GM13977 (cell line): Measurements from ENCODE around the gene CCDC57.
"Not testable (repeated sequence)": the region's sequence is repeated elsewhere in the genome, so short reads cannot be mapped to it uniquely, and the experiment has no call there.

Source experiments
- DNase-seq: peaks from one replicate; pipeline ENCODE4 v3.0.0; 2012; ENCODE audit warnings: low spot score
- in situ Hi-C: fragments of 300-500 bp; cut with MboI; formaldehyde crosslinking; loops from one replicate; pipeline ENCODE4 v1.12.0; 2022; ENCODE audit warnings: low sequenced_read_pairs, low pct_unique_long_range_greater_than_20kb, mixed read lengths, inconsistent platforms; ENCODE audit not compliant: unreplicated experiment
- TF ChIP-seq, protein P1 (sequence below): IDR thresholded peaks from 2 replicates; pipeline ENCODE4 v1.5.1; 2012; ENCODE audit warnings: mild to moderate bottlenecking, control low read depth; ENCODE audit not compliant: insufficient read depth; ENCODE audit errors: extremely low read depth, missing control alignments

Gene CCDC57

DNA sequence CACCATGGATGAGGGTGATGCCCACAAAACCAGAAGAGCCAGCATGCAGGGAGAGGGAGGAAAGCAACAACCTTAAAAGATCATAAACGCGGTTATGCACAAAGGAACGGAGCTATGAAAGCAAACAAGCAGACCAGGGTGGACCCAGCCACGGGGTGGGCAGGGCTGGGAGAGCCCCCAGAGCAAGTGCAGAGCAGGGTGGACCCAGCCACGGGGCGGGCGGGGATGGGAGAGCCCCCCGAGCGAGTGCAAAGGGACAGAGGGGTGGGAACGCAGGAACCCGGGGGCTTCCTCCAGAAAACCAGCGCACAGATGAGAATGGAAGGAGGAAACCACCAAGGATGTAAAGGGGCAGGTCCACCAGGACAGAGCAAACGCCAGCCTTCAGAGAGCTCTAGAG is 33.2 kb downstream of the CCDC57 start:
- no peak for DNase-seq
- TF ChIP-seq, protein P1, sequence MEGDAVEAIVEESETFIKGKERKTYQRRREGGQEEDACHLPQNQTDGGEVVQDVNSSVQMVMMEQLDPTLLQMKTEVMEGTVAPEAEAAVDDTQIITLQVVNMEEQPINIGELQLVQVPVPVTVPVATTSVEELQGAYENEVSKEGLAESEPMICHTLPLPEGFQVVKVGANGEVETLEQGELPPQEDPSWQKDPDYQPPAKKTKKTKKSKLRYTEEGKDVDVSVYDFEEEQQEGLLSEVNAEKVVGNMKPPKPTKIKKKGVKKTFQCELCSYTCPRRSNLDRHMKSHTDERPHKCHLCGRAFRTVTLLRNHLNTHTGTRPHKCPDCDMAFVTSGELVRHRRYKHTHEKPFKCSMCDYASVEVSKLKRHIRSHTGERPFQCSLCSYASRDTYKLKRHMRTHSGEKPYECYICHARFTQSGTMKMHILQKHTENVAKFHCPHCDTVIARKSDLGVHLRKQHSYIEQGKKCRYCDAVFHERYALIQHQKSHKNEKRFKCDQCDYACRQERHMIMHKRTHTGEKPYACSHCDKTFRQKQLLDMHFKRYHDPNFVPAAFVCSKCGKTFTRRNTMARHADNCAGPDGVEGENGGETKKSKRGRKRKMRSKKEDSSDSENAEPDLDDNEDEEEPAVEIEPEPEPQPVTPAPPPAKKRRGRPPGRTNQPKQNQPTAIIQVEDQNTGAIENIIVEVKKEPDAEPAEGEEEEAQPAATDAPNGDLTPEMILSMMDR, result no peak
- in situ Hi-C loops, result no loop called here

DNA sequence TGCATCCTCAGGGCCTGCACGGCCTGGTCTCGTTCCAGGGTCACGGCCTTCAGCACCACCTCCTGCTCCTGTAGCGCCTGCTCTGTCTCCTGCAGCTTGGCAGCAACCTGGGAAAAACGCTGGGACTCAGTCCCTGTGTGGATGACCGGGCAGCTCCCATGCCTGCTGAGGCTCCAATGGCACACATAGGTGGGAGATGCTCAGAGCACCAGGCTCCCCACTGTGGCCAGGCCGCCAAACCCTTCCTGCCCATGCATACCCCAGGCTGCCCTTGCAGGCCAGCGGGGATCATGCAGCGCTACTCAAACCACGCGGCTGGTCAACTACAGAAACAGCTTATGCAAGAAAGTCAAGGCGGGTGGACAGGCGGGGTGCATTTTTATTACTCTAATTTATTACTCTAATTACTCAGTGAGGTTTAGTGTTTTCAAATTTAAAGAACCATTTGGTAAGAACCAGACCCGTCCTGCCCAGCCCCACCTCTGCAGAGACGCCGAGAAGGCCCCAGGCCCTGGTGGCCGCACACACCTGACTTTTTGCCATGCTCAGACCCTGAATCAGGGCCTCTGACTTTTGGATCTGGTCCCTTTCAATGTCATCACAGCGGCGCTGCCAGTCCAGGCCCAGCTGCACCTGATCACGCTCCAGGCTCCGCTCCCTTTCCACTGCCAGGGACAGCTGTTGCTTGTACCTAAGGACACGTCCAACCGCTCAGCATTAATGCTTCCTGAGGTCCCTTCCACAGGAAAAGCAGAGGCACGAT is 34.0 kb downstream of the CCDC57 start:
- TF ChIP-seq, protein P1, result no peak
- in situ Hi-C loops, result no loop called here
- no peak for DNase-seq

DNA sequence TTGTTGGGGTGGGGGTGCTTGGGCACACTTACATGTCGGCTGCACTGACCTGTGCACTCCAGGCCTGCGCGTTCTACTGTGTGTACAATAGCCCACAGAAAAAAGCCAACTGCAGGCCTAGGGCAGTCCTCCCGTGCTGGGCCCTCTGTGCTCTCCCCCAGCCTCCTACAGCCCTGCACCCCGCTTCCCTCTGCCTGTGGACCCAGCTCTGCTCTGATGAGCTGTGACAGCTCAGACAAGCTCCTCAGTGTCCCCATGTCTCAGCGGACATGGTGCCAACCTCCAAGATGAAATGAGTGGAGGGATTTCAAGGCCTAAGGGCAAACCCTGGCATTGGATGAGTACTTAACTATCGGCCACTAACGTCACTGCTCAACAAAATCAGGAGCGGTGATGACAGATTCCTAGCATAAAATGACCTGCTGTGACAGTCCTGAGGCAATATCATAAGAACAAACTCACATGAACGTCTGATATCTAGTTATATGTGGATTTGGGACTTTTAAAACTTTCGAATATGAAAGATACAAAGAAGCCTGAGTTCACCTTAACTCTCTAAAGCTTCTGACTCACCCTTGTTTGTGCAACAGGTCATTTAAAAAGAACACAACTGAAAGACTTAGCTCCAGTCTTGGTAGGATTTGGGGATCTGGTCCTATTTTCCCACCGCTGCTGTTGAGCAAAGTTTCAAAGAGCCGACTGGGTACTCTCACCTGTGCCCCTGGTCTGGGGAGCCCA is 34.7 kb downstream of the CCDC57 start:
- TF ChIP-seq, protein P1, result no peak
- in situ Hi-C loops, result no loop called here
- no peak for DNase-seq

DNA sequence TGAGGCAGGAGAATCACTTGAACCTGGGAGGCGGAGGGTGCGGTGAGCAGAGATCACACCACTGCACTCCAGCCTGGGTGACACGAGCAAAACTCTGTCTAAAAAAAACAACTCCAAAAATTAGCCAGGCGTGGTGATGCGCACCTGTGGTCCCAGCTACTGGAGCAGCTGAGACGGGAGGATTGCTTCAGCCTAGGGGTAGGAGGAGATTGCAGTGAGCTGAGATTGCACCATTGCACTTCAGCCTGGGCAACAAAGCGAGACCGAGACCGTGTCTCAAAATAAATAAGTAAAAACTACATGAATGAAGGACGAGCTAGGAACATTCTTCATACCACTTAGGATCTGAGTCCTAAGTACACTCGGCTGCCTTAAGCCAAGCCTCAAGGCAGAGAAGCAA is 35.4 kb downstream of the CCDC57 start:
- DNase-seq, result no peak
- in situ Hi-C loops, result no loop called here
- TF ChIP-seq, protein P1, result no peak

DNA sequence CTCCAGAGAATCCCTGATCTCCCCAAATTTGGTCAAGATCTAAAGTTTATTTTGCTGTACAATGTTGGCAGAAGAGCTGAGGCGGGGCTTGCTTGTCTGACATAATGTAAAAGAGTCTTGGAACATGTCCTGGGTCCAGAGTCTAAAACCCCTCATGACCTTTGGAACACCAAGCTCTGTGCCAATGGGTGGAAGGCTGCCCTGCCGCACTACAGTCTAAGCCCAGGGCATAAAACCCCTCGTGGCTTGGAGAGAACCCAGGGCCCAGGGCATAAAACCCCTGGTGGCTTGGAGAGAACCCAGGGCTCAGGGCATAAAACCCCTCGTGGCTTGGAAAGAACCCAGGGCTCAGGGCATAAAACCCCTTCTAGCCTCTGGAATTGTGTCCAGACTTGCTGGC is 36.7 kb downstream of the CCDC57 start:
- in situ Hi-C loops, result no loop called here
- TF ChIP-seq, protein P1, result no peak
- DNase-seq, result no peak

DNA sequence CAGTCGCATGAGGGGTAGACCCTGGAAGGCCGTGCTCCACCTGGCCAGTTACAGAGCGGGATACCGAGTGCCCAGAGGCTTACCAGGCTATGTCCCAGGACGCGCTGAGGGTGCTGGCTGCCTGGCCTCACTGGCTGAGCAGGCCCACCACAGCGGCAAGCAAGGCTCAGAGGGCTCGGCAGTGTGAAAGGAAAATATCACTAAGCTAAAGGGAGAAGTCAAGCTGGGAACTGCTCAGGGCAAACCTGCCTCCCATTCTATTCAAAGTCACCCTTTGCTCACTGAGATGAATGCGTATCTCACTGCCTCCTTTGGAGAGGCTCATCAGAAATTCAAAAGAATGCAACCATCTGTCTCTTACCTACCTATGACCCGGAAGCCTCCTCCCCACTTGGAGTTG is 37.4 kb downstream of the CCDC57 start:
- in situ Hi-C loops, result no loop called here
- TF ChIP-seq, protein P1, result no peak
- no peak for DNase-seq

DNA sequence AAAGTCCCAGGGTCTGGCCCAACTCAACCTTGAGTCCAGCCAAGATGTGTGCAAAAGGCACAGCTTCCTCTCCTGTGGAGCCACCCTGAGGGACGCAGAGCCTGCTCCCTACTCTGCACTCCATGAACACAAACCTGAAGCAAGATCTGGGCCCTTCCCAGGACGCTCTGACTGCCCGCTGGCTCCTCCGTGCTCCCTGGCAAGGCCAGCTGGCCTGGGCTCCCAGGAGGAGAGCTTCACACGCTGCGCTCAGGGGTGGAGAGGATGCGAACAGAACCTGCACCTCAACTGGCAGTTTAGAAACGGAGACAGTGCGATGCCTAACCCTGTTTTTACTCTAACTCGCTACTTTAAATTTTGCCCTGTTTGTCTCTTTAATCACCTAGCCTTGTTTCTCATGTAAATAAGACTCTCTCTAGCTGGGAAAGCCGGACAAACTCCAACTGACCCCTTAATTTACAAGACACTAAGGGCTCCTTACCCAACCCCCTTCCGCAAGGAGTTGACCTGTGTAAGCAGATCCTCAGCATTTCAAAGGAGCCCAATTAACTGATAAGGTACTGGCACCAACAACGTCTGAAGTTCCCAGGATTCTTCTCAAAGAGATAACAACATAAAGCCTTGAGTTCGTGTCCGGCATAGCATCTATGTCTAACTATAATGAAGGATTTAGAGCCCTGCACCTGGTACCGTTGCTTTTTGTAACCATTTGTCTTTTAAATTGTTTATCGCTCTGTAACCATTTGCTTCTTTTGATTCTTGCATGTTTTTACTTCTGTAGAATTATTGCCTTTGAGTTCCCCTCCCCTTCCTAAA is 38.4 kb downstream of the CCDC57 start:
- in situ Hi-C loops, DNase-seq: not testable (repeated sequence)
